Fibroblast of lung (primary cell): ENCODE results near the gene CAPZB. TPM values are rescaled to one million over a fixed set of nuclear protein-coding genes. Genes with fewer than 3 reads are reported as not detected.

Experiments used
- DNase-seq, 2 donors: peaks; one replicate each; pipeline versions ENCODE4 v3.0.0 to v3.0.0-alpha.2; 2010; ENCODE audit warnings: low read depth in 2 of 2
- H2AFZ ChIP-seq: 2 replicates; pipeline ENCODE4 v1.5.1; 2012; ENCODE audit warnings: low read length, control low read depth, inconsistent platforms
- H3K27ac ChIP-seq: 2 replicates; pipeline ENCODE4 v1.5.1; 2011; ENCODE audit warnings: low read length, control low read depth; ENCODE audit not compliant: insufficient read depth
- H3K27me3 ChIP-seq: 2 replicates; pipeline ENCODE4 v1.5.1; 2011; ENCODE audit warnings: mild to moderate bottlenecking, low read length; ENCODE audit not compliant: control insufficient read depth, insufficient read depth
- H3K36me3 ChIP-seq: 2 replicates; pipeline ENCODE4 v1.5.1; 2011; ENCODE audit warnings: low read length; ENCODE audit not compliant: control insufficient read depth, insufficient read depth
- H3K4me1 ChIP-seq: 2 replicates; pipeline ENCODE4 v1.5.1; 2011; ENCODE audit warnings: low read length; ENCODE audit not compliant: control insufficient read depth, insufficient read depth; ENCODE audit errors: extremely low read depth
- H3K4me2 ChIP-seq: 2 replicates; pipeline ENCODE4 v1.5.1; 2011; ENCODE audit warnings: low read length, control low read depth; ENCODE audit not compliant: insufficient read depth; ENCODE audit errors: extremely low read depth
- H3K4me3 ChIP-seq, 4 experiments: fragments of 200-600 bp in 1 of 4; sonication (generic) in 1 of 4; replicated peaks in 1 of 4; 2 replicates each; pipeline ENCODE4 v1.5.1; 2011 to 2016; ENCODE audit warnings: low read length in 4 of 4, low read depth in 3 of 4, mild to moderate bottlenecking in 3 of 4, control low read depth in 2 of 4, inconsistent platforms in 1 of 4, mixed read lengths in 1 of 4; ENCODE audit not compliant: insufficient read depth in 1 of 4; ENCODE audit errors: control extremely low read depth in 1 of 4
- H3K79me2 ChIP-seq: 2 replicates; pipeline ENCODE4 v1.5.1; 2012; ENCODE audit warnings: mild to moderate bottlenecking, low read length, inconsistent platforms; ENCODE audit not compliant: control insufficient read depth, insufficient read depth
- H3K9ac ChIP-seq: 2 replicates; pipeline ENCODE4 v1.5.1; 2011; ENCODE audit warnings: mild to moderate bottlenecking, low read length, control low read depth; ENCODE audit not compliant: insufficient read depth
- H3K9me3 ChIP-seq: 2 replicates; pipeline ENCODE4 v1.5.1; 2012; ENCODE audit warnings: low read depth, low read length; ENCODE audit not compliant: control insufficient read depth, insufficient read depth
- H4K20me1 ChIP-seq: 2 replicates; pipeline ENCODE4 v1.5.1; 2011; ENCODE audit warnings: low read length; ENCODE audit not compliant: control insufficient read depth, insufficient read depth; ENCODE audit errors: extremely low read depth
- CTCF ChIP-seq, 2 donors: IDR thresholded peaks in 1 of 2; conservative IDR thresholded peaks in 1 of 2; 1 replicate in 1 of 2; 2 replicates in 1 of 2; pipeline ENCODE4 v1.5.1; 2011 to 2012; ENCODE audit warnings: low read length in 2 of 2, control low read depth in 1 of 2, inconsistent platforms in 1 of 2, low read depth in 1 of 2, mild to moderate bottlenecking in 1 of 2
- EZH2 ChIP-seq: IDR thresholded peaks from 2 replicates; pipeline ENCODE4 v1.5.1; 2012; ENCODE audit warnings: low read length, control low read depth, mild to moderate bottlenecking; ENCODE audit errors: missing control alignments
- polyA plus RNA-seq, 2 donors: library from polyadenylated mRNA; depleted of rRNA in 1 of 2; stranded (reverse) in 1 of 2; unstranded in 1 of 2; fragments of >200 nt; gene quantifications; 2 replicates each; pipeline ENCODE4 v1.2.1, GENCODE V29; 2011 to 2012; ENCODE audit warnings: missing spikeins in 1 of 2
- total RNA-seq: library from RNA; depleted of rRNA; stranded (reverse); fragments of >200 nt; gene quantifications from 2 replicates; pipeline ENCODE4 v1.2.1, GENCODE V29; 2014

Gene CAPZB
- total and polyA plus RNA-seq, 2 donors (not counting 1 experiment from before 2014, with no cell fraction given): 104 to 495 TPM

GRCh38 chr1:19425646-19426239 lies 59.6 kb downstream of the CAPZB start:
- Histone ChIP-seq H3K27me3 (no peaks in the 10 kb centered on the region), H3K9ac (no peak overlapping the region), H3K36me3 (peaks cover 2% of the 10 kb centered on the region), H2AFZ (no peak overlapping the region), H3K4me1 (peaks cover 43% of the 10 kb centered on the region), H4K20me1 (peaks cover 2% of the 10 kb centered on the region), H3K4me3 (no peak overlapping the region), H3K4me2 (no peak overlapping the region), H3K79me2 (peaks cover 90% of the 10 kb centered on the region), H3K9me3 (no peaks in the 10 kb centered on the region), H3K27ac (peak overlapping the region; percentile 52)
- TF ChIP-seq EZH2: no peak
- no peak for TF ChIP-seq CTCF (conservative IDR thresholded peaks at IDR 0.05 in 1 of 2, IDR thresholded peaks at IDR 0.05 in 1 of 2; ENCODE audit: low read depth in 1 of 2, low read length in 2 of 2)
- DNase-seq: no peak

GRCh38 chr1:19424651-19425570 lies 60.4 kb downstream of the CAPZB start:
- Histone ChIP-seq H4K20me1 (no peaks in the 10 kb centered on the region), H3K27ac (no peak overlapping the region), H2AFZ (no peak overlapping the region), H3K9me3 (no peaks in the 10 kb centered on the region), H3K79me2 (peaks cover 90% of the 10 kb centered on the region), H3K4me1 (peaks cover 36% of the 10 kb centered on the region), H3K27me3 (no peaks in the 10 kb centered on the region), H3K4me3 (no peak overlapping the region), H3K9ac (no peak overlapping the region), H3K36me3 (peaks cover 2% of the 10 kb centered on the region), H3K4me2 (no peak overlapping the region)
- DNase-seq: no peak
- TF ChIP-seq EZH2 (no peak), CTCF (conservative IDR thresholded peaks at IDR 0.05 in 1 of 2, IDR thresholded peaks at IDR 0.05 in 1 of 2; ENCODE audit: low read depth in 1 of 2, low read length in 2 of 2) (no peak)

- TF ChIP-seq EZH2 (no peak), CTCF (conservative IDR thresholded peaks at IDR 0.05 in 1 of 2, IDR thresholded peaks at IDR 0.05 in 1 of 2; ENCODE audit: low read depth in 1 of 2, low read length in 2 of 2) (no peak)
- Histone ChIP-seq H3K9ac (no peak overlapping the region), H4K20me1 (peaks cover 2% of the 10 kb centered on the region), H3K9me3 (no peaks in the 10 kb centered on the region), H3K4me1 (peaks cover 34% of the 10 kb centered on the region), H3K4me2 (peak overlapping the region; percentile 20), H2AFZ (no peak overlapping the region), H3K27ac (peak overlapping the region; percentile 49), H3K79me2 (peaks cover 82% of the 10 kb centered on the region), H3K36me3 (peaks cover 7% of the 10 kb centered on the region), H3K4me3 (no peak overlapping the region), H3K27me3 (no peaks in the 10 kb centered on the region)
- DNase-seq: no peak
These were observed 62.2 kb downstream of the CAPZB start for GRCh38 chr1:19423130-19423529.
